Ovary (tissue), 9 donors: Measurements from ENCODE around the gene AVL9. TPM values are rescaled to one million over a fixed set of nuclear protein-coding genes. Genes with fewer than 3 reads are reported as not detected.

Experiments
- DNase-seq, 5 donors: peaks; one replicate each; pipeline ENCODE4 v3.0.0-alpha.2; 2019 to 2020
- H3K27ac ChIP-seq, 2 donors: fragments of 200-600 bp; one replicate each; pipeline versions ENCODE4 v1.5.1 to v1.8.0; 2019 to 2022
- H3K27me3 ChIP-seq: fragments of 200-600 bp; one replicate; pipeline ENCODE4 v1.8.0; 2022
- H3K36me3 ChIP-seq: fragments of 200-600 bp; sonication (generic); one replicate; pipeline ENCODE4 v1.5.1; 2019
- H3K4me1 ChIP-seq: one replicate; pipeline ENCODE4 v1.8.1; 2013; ENCODE audit warnings: mild to moderate bottlenecking, moderate library complexity; ENCODE audit not compliant: insufficient read depth
- H3K4me3 ChIP-seq: fragments of 200-600 bp; sonication (generic); one replicate; pipeline ENCODE4 v1.5.1; 2017
- H3K9me3 ChIP-seq, 2 donors: fragments of 200-600 bp in 1 of 2; sonication (generic) in 1 of 2; one replicate each; pipeline versions ENCODE4 v1.5.1 to v1.8.1; 2013 to 2019; ENCODE audit warnings: mild to moderate bottlenecking in 1 of 2, moderate library complexity in 1 of 2
- CTCF ChIP-seq, 3 donors: fragments of 450-650 bp in 2 of 3; fragments of 200-600 bp in 1 of 3; IDR thresholded peaks; one replicate each; pipeline versions ENCODE4 v1.5.1 to v1.8.0; 2016 to 2022; ENCODE audit warnings: antibody characterized with exemption in 3 of 3, mild to moderate bottlenecking in 1 of 3
- EP300 ChIP-seq: sonication (generic); formaldehyde crosslinking; IDR thresholded peaks from one replicate; pipeline ENCODE4 v1.6.1; 2017; ENCODE audit warnings: antibody characterized with exemption
- POLR2A ChIP-seq: fragments of 450-650 bp; IDR thresholded peaks from one replicate; pipeline ENCODE4 v1.6.1; 2017; ENCODE audit warnings: antibody characterized with exemption, mild to moderate bottlenecking, moderate library complexity
- WGBS, 3 donors: extraction: QIAGEN DNeasy Blood & Tissue Kit in 1 of 3; methylation state at CpG; one replicate each; pipeline versions ENCODE4 v1.1.5 to v1.1.7; 2013 to 2017; 5-methylcytosine and 5-hydroxymethylcytosine counted together
- intact Hi-C, 4 donors: fragments of 100-400 bp; cut with DNase I; formaldehyde crosslinking; loops; one replicate each; pipeline versions ENCODE4 v1.11.0 to v1.15.1; 2022 to 2023
- polyA plus RNA-seq, 2 donors: library from polyadenylated mRNA; stranded (reverse); fragments of 200-250 nt in 1 of 2; fragments of 350-450 nt in 1 of 2; fragmentation: Illumina TruSeq in 1 of 2; extraction: RNeasy Lipid Tissue Mini Kit (QIAGEN cat#74804) in 1 of 2; gene quantifications; one replicate each; pipeline ENCODE4 v1.2.3, GENCODE V29; 2013 to 2014
- total RNA-seq, 7 donors: library from RNA; depleted of rRNA in 2 of 7; stranded (reverse); fragments of >200 nt in 2 of 7; fragmentation: NEBNext Ultra II Directional in 3 of 7; extraction: Animal tissue kit (Norgen Biotek cat#: 25700) in 3 of 7; gene quantifications; one replicate each; pipeline versions ENCODE4 v1.1.0 to v1.2.4, GENCODE V29; 2016 to 2023
- donor health status: DM: no; HTN: no; CAD: no; lungs with moderate emphysema.
- donor health status: DM: no; HTN: no; CAD: no.
- donor health status: Bipolar disorder and iron deficiency.
- donor health status: DM: yes; HTN: yes; CAD: no.
- donor health status: DM: no; HTN: no; CAD: no.
- donor health status: DM: yes; HTN: yes; CAD: no.

AVL9 gene
- total and polyA plus RNA-seq, 9 donors: 6.8 to 34.4 (median 25.0) TPM

GRCh38 chr7:32605032-32605431 is 109.7 kb downstream of the AVL9 start:
- TF ChIP-seq POLR2A (no peak), CTCF (IDR thresholded peaks at IDR 0.05) (no peak), EP300 (no peak)
- no peak for DNase-seq
- Histone ChIP-seq H3K4me1 (no peaks in the 10 kb centered on the region), H3K27ac (no peak overlapping the region), H3K27me3 (no peaks in the 10 kb centered on the region), H3K4me3 (no peak overlapping the region), H3K9me3 (no peaks in the 10 kb centered on the region), H3K36me3 (no peaks in the 10 kb centered on the region)
- intact Hi-C loops: no loop called here

- intact Hi-C loops: no loop called here
- no peak for TF ChIP-seq POLR2A
- no peak for TF ChIP-seq EP300
- no peak for TF ChIP-seq CTCF (IDR thresholded peaks at IDR 0.05)
- H3K36me3 ChIP-seq: no peaks in the 10 kb centered on the region
- 76 to 79% (median 78%) methylated on average over 4 of the region's 4 CpGs for WGBS, 3 donors
- H3K9me3 ChIP-seq: no peaks in the 10 kb centered on the region
- no peaks in the 10 kb centered on the region for H3K27me3 ChIP-seq
- no peak for DNase-seq
- peaks cover 6% of the 10 kb centered on the region for H3K4me1 ChIP-seq
- H3K27ac ChIP-seq: no peak overlapping the region
- H3K4me3 ChIP-seq: no peak overlapping the region
These were observed 114.2 kb downstream of the AVL9 start for GRCh38 chr7:32609463-32609862.

GRCh38 chr7:32611201-32612099 is 116.2 kb downstream of the AVL9 start:
- no peak for DNase-seq
- Histone ChIP-seq H3K4me3 (no peak overlapping the region), H3K4me1 (peaks cover 6% of the 10 kb centered on the region), H3K27ac (peak overlapping the region in 1 of 2 donors; percentile 10), H3K9me3 (no peaks in the 10 kb centered on the region), H3K27me3 (no peaks in the 10 kb centered on the region), H3K36me3 (no peaks in the 10 kb centered on the region)
- TF ChIP-seq CTCF (IDR thresholded peaks at IDR 0.05): no peak
- no peak for TF ChIP-seq POLR2A
- TF ChIP-seq EP300: no peak
- intact Hi-C loops: no loop called here
- WGBS, 3 donors: 23 to 34% (median 23%) methylated on average over 5 of the region's 5 CpGs

- no peaks in the 10 kb centered on the region for H3K36me3 ChIP-seq
- no peak for DNase-seq
- H3K27ac ChIP-seq: no peak overlapping the region
- peaks cover 6% of the 10 kb centered on the region for H3K4me1 ChIP-seq
- no peak for TF ChIP-seq EP300
- TF ChIP-seq POLR2A: no peak
- no peak for TF ChIP-seq CTCF (IDR thresholded peaks at IDR 0.05)
- 77 to 95% (median 81%) methylated on average over 1 of the region's 1 CpG for WGBS, 3 donors
- no peaks in the 10 kb centered on the region for H3K27me3 ChIP-seq
- no peak overlapping the region for H3K4me3 ChIP-seq
- no peaks in the 10 kb centered on the region for H3K9me3 ChIP-seq
- intact Hi-C loops: no loop called here
These were observed 121.3 kb downstream of the AVL9 start for GRCh38 chr7:32616625-32617024.
